Nephron (organoid): ENCODE measurements around the gene FAM20C.

Experiments
- H3K27ac Mint-ChIP-seq, 3 experiments: 2 replicates each; pipeline ENCODE4 v1.8.0; 2020; ENCODE audit warnings: mixed read lengths in 3 of 3, mild to moderate bottlenecking in 2 of 3, moderate library complexity in 1 of 3
- H3K27me3 Mint-ChIP-seq: 2 replicates; pipeline ENCODE4 v1.8.0; 2021; ENCODE audit warnings: low read depth, mild to moderate bottlenecking, moderate library complexity, mixed read lengths
- H3K36me3 Mint-ChIP-seq: 2 replicates; pipeline ENCODE4 v1.8.0; 2020; ENCODE audit warnings: low read depth, mixed read lengths
- H3K4me1 Mint-ChIP-seq: 2 replicates; pipeline ENCODE4 v1.8.0; 2020; ENCODE audit warnings: mixed read lengths
- H3K4me3 Mint-ChIP-seq, 3 experiments: 2 replicates each; pipeline ENCODE4 v1.8.0; 2020; ENCODE audit warnings: mild to moderate bottlenecking in 3 of 3, mixed read lengths in 3 of 3, moderate library complexity in 2 of 3
- H3K9me3 Mint-ChIP-seq: 2 replicates; pipeline ENCODE4 v1.8.0; 2020; ENCODE audit warnings: mixed read lengths
- CTCF ChIP-seq, 3 experiments: fragments of 200-600 bp; sonication (generic); IDR thresholded peaks; one replicate each; pipeline ENCODE4 v1.5.0; 2021; ENCODE audit warnings: antibody characterized with exemption in 3 of 3; ENCODE audit not compliant: unreplicated experiment in 3 of 3

Gene FAM20C

DNA sequence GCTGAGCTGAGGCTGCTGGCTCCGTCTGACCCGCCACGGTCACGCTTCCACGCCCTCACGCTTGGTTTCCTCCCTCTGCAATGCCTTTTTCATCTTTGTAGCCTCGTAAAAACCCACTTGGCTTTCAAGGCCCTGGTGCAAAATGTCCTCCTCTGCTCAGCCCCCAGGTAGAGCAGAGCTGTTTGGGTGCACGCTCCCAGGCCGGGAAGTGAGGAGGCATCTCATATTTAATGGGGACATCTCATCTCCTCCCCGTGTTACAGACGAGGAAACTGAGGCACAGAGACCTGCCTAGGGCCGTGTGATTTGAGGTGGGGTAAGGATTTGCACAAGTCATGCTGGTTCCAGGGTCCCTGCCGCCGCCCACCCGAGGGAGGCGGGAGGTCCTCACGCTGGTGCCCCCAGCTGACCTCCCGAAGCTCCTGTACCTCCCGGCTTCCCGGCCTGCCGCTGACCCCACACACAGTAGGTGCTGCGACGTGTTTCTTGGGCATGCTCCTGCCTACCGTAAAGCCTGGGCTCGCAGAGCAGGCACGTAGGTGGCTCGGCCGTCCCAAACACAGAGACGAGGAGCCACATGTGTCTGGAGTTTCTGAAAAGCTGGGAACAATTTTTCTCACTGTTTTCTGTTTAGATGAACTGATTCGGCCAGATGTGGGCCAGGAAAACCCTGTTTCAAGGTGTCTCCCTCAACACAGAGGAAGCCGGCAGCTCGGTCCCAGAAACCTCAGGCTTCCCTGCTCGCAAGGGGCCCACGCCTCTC, 109.1 kb downstream of the FAM20C start:
- Mint-ChIP-seq H3K36me3 (no peaks in the 10 kb centered on the region), H3K27ac (no peak overlapping the region), H3K9me3 (no peaks in the 10 kb centered on the region), H3K4me3 (no peak overlapping the region), H3K4me1 (peaks cover 11% of the 10 kb centered on the region), H3K27me3 (peaks cover 34% of the 10 kb centered on the region)
- TF ChIP-seq CTCF (IDR thresholded peaks at IDR 0.05; ENCODE audit: unreplicated experiment in 3 of 3): no peak

DNA sequence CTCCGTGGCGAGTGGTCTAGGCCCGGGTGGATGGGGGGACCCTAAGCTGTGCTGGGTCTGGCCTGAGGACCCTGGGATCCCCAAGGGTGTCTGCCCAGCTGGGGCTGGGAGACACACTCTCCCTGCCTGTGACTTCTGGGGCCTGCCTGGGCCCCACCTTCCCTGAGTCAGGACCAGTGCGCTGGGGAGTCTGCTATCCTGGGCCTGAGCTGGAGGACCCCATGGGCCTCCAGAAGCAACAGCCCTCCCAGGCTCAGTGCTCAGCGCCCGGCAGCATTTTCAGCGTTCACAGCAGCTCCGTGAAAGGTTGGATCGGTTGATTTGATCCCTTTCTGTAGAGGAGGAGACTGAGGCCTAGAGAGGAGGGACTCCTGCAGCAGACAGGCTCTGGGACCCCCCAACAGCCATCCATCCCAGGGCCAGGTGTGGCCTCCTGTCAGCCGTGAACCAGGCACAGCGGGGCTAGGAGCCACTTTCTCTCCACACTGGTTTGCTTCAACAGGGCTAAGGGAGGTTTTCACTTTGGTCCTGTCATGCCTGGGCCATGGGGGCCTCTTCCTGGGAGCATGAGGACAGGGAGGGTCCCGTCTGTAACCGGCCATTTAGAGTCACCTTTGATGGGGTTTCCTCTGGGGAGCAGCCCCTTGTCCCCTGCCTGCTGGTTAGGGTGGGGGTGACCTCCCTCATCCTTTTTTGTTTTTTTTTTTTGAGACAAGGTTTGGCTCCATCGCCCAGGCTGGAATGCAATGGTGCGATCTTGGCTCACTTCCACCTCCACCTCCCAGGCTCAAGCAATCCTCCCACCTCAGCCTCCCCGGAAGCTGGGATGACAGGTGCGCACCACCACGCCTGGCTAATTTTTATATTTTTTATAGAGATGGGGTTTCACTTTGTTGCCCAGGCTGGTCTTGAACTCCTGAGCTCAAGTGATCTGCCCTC, 110.0 kb downstream of the FAM20C start:
- H3K36me3 Mint-ChIP-seq: no peaks in the 10 kb centered on the region
- H3K9me3 Mint-ChIP-seq: peaks cover 4% of the 10 kb centered on the region
- no peak for TF ChIP-seq CTCF (IDR thresholded peaks at IDR 0.05; ENCODE audit: unreplicated experiment in 3 of 3)

GRCh38 chr7:303425-303824, 111.1 kb downstream of the FAM20C start:
- Mint-ChIP-seq H3K27ac (peak overlapping the region in 1 of 3 experiments; percentile 45), H3K4me1 (peaks cover 11% of the 10 kb centered on the region), H3K9me3 (peaks cover 10% of the 10 kb centered on the region), H3K36me3 (no peaks in the 10 kb centered on the region), H3K27me3 (peaks cover 33% of the 10 kb centered on the region), H3K4me3 (no peak overlapping the region)
- no peak for TF ChIP-seq CTCF (IDR thresholded peaks at IDR 0.05; ENCODE audit: unreplicated experiment in 3 of 3)

More for the DNA sequence above, 110.0 kb downstream of the FAM20C start:
- Mint-ChIP-seq H3K27me3 (peaks cover 35% of the 10 kb centered on the region), H3K27ac (no peak overlapping the region), H3K4me1 (peaks cover 11% of the 10 kb centered on the region), H3K4me3 (no peak overlapping the region)

DNA sequence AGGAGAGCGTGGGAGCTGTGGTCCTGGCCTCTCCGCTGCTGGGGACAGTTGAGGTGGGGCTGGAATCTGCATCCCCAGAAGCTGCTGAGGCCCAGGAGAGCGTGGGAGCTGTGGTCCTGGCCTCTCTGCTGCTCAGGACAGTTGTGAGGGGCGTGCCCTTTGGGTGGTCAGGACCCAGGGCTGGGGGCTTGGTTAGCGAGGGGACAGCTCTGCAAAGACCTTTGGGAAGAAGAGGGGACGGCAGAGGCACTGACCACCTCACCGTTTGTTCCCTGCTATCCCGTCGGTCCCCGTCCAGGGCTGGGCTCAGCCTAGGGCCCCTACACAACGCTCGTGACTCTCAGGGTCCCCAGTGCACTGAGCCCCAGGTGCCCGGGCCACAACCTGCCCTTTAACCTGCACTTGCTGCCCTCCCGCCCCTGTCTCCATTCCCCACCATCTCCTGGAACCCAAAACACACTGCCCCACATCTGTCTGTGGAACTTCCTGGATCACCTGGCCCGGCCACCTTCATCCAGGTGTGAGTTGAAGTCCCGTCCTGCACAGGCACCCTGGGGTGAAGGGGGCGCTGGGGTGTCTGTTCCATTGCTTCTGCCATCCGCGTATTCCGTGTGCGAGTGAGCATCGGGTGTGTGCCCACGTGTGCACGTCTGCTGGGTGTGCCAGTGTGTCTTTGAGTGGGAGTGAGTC, 111.7 kb downstream of the FAM20C start:
- H3K4me3 Mint-ChIP-seq: no peak overlapping the region
- no peaks in the 10 kb centered on the region for H3K36me3 Mint-ChIP-seq
- H3K27me3 Mint-ChIP-seq: peaks cover 27% of the 10 kb centered on the region
- peak overlapping the region in 1 of 3 experiments; percentile 22 for H3K27ac Mint-ChIP-seq
- TF ChIP-seq CTCF (IDR thresholded peaks at IDR 0.05; ENCODE audit: unreplicated experiment in 3 of 3): no peak
- peaks cover 5% of the 10 kb centered on the region for H3K4me1 Mint-ChIP-seq
- peaks cover 10% of the 10 kb centered on the region for H3K9me3 Mint-ChIP-seq

DNA sequence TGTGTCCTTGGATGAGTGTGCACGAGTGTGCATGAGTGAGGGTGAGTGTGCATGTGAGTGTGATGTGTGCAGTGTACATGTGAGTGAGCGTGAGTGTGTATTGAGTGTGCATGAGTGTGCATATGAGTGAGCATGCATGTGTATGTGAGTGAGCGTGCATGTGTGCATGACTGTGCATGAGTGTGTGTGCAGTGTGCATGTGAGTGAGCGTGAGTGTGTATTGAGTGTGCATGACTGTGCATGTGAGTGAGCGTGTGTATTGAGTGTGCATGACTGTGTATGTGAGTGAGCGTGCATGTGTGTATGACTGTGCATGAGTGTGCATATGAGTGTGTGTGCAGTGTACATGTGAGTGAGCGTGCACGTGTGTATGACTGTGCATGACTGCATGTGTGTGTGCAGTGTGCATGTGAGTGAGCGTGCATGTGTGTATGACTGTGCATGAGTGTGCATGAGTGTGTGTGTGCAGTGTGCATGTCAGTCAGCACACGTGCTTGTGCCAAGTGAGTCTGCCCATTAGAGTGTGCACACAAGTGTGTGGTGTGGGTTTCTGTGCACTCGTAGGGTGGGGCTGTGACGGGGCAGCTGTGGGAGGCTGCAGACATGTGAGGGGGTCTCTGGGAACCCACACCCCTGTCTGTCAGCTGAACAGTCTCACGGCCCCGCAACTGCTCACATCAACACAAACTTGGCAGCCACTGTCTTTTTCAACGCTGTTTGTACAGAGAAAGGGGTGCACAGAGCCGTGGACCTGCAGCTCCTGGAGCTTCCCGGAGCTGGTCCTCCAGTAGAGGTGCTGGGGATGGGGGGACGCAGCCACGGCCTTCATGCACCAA, 112.4 kb downstream of the FAM20C start:
- no peak overlapping the region for H3K4me3 Mint-ChIP-seq
- no peaks in the 10 kb centered on the region for H3K36me3 Mint-ChIP-seq
- H3K4me1 Mint-ChIP-seq: peaks cover 5% of the 10 kb centered on the region
- peaks cover 21% of the 10 kb centered on the region for H3K27me3 Mint-ChIP-seq
- peaks cover 10% of the 10 kb centered on the region for H3K9me3 Mint-ChIP-seq
- no peak for TF ChIP-seq CTCF (IDR thresholded peaks at IDR 0.05; ENCODE audit: unreplicated experiment in 3 of 3)
- H3K27ac Mint-ChIP-seq: peak overlapping the region in 1 of 3 experiments; percentile 22
